Measurements from ENCODE around the gene DIAPH3.
A peak's percentile ranks its signal among the peaks of the same experiment; 100 is the strongest.

The DIAPH3 gene

GRCh38 chr13:59659981-59660380 is 503.7 kb downstream of the DIAPH3 start:
- no peak for DNase-seq

GRCh38 chr13:59658738-59659330 is 504.9 kb downstream of the DIAPH3 start:
- DNase-seq, result peak in 1 of 2 experiments; percentile 20

GRCh38 chr13:59658027-59658737 is 505.5 kb downstream of the DIAPH3 start:
- DNase-seq, result no peak

GRCh38 chr13:59653916-59654315 is 509.8 kb downstream of the DIAPH3 start:
- no peak for DNase-seq

- no peak for DNase-seq
These were observed 512.2 kb downstream of the DIAPH3 start for GRCh38 chr13:59651479-59651878.

GRCh38 chr13:59643906-59644626 is 519.7 kb downstream of the DIAPH3 start:
- no peak for DNase-seq

GRCh38 chr13:59643364-59643841 is 520.3 kb downstream of the DIAPH3 start:
- peak in 1 of 2 experiments; percentile 15 for DNase-seq

- peak; percentile 87 to 92 for DNase-seq
These were observed 521.9 kb downstream of the DIAPH3 start for GRCh38 chr13:59641817-59642216.

- DNase-seq, result peak in 1 of 2 experiments; percentile 51
These were observed 522.5 kb downstream of the DIAPH3 start for GRCh38 chr13:59641261-59641660.

GRCh38 chr13:59638404-59638803 is 525.3 kb downstream of the DIAPH3 start:
- no peak for DNase-seq

GRCh38 chr13:59635589-59635988 is 528.1 kb downstream of the DIAPH3 start:
- peak; percentile 9 to 47 for DNase-seq

GRCh38 chr13:59633290-59633689 is 530.4 kb downstream of the DIAPH3 start:
- no peak for DNase-seq

GRCh38 chr13:59631271-59631670 is 532.5 kb downstream of the DIAPH3 start:
- no peak for DNase-seq

- no peak for DNase-seq
These were observed 538.6 kb downstream of the DIAPH3 start for GRCh38 chr13:59625111-59625510.

GRCh38 chr13:59623206-59623915 is 540.4 kb downstream of the DIAPH3 start:
- DNase-seq, result no peak

- no peak for DNase-seq
These were observed 542.0 kb downstream of the DIAPH3 start for GRCh38 chr13:59621773-59622172.

Data from NCI-H526 (cell line).